Stimulated activated CD8-positive, alpha-beta memory T cell treated with anti-CD3 and anti-CD28 coated beads, Interleukin-7, amount 100 ng/mL, for 1 hour (primary cell): ENCODE data around the gene OAS2.
A peak's percentile ranks its signal among the peaks of the same experiment; 100 is the strongest.

ENCODE experiments used
- DNase-seq, 2 donors: peaks; one replicate each; pipeline ENCODE4 v3.0.0-alpha.2; 2020; ENCODE audit warnings: low read depth in 2 of 2

Gene OAS2

DNA sequence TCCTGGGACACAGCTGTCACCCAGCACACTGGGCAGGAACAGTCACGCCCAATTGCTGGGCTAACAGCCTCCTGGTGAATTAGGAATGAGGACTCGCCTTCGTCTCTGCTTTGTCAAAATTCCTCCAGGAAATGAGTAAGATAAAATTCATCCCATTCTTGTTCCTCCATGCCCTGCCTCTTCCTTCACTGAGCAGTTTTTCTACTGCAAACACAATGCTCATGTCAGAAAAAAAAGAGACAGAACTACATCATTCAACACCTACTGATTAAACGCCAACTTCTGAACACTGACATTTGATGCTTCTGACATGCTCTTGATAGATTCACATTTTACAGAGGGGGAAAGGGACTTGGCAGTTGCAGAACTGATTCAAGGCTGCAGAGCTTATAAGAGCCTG lies 40.7 kb downstream of the OAS2 start:
- no peak for DNase-seq

DNA sequence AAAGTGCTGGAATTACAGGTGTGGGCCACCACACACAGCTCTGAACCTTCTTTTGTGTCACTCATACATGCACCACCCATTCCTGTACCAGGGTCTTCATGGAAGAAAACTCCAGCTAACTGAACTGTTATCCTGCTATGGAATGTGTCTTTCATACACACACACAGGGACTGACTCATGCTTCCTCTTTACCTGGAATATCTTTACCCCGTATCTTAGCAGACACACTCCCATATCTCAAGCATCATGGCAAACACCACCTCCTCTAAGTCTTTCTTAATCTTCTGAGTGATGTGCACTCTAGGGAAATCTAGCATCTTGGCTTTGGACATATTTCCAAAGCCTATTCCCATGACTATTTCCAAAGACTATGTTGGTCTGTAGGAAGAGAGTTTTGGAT lies 43.2 kb downstream of the OAS2 start:
- no peak for DNase-seq

DNA sequence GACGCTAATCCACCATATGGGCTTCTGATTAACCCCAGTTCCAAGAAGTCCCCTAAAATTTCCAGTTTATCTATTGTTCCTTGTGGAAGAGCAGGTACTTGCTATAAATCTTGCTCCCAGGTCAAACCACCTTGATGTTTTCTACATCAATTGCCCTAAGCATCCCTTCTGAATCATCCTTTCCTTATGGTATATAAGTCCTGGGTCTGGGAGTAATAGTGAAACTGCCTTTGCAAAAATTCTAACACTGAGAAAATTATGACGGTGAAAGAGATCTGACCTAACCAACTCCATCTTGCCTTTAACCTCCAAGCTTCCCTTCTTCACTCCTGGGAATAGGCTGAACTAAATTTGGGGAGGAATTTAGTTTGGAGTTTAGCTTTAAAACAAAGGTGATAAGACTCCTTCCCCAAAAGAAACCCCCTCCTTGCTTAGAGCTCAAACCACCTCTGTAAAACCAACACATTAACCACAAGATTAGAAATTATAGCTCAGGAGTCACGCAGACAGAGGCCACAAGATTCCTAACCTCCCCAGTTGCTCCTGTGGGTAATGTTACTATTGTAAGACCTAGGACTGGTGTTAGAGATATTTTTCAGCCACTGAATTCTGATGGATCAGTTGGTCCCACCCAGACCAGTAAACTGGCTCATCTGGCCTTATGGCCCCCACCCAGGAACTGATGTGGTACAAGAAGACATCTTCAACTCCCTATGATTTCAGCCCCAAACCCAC lies 44.4 kb downstream of the OAS2 start:
- DNase-seq, result no peak

DNA sequence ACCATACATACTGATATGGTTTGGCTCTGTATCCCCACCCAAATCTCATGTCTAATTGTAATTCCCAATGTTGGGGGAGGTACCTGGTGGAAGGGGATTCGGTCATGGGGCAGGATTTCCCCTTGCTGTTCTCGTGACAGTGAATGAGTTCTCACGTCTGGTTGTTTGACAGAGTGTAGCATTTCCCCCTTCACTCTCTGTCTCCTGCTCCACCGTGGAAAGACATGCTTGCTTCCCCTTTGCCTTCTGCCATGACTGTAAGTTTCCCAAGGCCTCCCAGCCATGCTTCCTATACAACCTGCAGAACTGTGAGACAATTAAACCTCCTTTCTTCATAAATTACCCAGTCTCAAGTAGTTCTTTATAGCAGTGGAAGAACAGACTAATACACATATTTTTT lies 49.4 kb downstream of the OAS2 start:
- DNase-seq, result no peak

DNA sequence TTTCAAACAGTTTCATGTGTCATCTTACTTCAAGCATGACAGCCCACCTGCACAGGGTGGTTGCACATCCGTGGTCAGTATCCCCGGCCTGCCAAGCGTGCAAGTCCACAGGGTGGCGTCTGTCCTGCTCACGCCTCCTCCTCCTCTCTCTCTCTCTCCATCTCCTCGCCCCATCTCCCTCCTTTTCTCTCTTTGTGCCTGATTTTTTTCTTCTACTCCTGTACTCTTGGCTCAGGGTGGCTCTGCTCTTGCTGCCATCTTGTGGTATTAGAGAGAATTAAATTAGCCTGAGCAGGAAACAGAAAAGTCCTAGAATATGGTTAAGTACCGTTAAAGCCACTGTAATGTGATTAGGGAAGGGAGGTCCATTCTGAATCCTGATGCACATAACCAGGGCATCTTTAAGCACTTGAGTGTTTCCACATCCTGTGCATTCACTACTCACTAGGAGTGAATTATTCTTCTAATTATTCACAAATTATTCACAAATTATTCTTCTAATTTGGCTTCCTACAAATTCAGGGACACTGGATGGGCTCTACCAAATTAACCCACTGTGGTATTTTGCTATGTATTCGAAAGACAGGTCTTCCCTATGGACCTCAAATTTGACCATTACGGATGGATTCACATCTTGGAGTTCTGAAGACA lies 52.7 kb downstream of the OAS2 start:
- no peak for DNase-seq

DNA sequence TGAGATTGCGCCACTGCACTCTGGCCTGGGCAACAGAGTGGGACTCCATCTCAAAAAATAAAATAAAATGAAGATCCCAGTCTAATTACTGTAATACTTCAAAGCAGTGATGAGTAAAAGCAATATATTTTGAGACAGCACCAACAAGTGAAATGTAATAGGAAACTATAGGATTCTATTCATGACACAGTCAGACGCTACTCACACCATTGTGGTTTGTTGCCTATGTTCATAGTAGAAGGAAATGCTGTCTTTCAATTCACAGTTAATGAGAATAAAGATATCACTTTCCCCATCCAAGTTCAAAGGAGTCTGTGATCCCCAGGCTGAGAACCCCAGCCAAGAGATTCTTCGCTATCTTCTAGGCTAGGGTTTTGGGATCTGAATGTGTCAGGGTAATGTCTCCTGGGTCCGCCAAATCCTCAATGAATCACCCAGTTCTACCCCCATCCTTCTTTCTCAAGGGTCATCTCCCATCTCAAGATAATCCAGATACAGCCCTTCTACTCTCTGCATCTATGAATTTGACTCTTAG lies 61.7 kb downstream of the OAS2 start:
- no peak for DNase-seq

DNA sequence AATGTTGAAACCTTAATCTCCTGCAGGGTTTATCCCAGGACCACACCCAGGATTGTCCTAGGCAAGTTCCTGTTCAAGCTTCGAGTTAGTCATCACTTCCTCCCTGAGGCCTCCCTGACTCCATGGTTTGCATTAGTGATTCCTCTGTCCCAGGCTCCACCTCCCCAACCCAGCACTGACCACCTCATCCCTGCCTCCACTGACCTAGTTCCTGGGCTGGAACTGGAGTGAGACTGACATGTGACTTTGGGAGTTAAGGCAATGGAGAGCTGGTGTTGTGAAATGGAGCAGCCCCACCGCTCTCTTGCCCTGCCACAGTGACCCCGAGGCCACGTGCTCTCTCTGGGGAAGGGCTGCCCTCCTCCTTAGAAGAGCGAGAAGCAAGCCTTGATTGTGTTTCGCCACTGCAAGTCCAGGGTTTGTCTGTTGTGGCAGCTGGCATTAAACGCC lies 62.4 kb downstream of the OAS2 start:
- no peak for DNase-seq

DNA sequence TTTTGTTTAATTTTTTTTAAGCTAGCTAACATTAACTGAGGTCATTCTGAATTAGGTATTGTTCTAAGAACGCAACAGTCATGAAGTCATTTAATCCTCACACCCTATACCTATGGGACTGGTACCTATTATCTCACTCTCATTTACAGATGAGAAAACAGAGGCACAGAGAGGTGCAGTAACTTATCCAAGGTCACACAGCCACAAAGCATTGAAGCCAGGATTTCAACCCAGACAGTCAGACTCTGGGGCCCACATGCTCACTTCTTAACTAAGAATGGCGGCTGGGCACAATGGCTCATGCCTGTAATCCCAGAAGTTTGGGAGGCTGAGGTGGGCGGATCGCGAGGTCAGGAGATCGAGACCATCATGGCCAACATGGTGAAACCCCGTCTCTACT lies 63.2 kb downstream of the OAS2 start:
- no peak for DNase-seq

DNA sequence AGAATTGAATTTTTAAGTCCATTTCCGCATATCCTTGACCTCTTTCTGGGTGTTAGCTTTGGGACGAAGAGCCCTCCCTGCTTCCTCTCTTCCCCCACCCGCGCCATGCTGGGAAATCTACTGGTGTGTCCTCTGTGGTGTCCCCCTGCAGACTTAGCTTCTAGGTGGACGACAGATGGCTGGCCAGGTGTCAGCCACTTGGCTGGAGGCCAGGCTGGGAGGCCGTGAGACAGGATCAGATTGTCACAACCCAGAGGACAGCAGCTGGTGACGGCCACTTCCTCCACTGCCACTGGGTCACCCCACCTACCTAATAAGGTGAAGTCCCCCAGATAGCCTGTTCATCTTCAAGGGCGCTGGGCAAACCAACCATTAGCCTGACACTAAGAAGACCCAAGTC lies 64.9 kb downstream of the OAS2 start:
- no peak for DNase-seq

DNA sequence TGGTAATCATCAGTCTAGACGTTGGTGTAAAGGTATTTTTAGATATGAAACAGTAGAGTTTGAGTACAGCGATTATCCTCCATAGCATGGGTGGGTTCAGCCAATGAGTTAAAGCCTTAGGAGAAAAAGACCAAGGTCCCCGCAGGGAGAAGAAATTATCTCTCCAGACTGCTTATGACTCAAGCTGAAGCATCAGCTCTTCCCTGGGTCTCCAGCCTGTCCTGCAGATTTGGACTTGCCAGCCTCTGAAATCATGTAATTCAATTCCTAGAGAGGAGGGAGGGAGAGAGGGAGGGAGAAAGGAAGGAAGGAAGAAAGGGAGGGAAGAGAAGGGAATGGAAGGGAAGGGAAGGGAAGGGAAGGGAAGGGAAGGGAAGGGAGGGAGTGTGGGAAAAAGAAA lies 66.2 kb downstream of the OAS2 start:
- DNase-seq, result no peak

DNA sequence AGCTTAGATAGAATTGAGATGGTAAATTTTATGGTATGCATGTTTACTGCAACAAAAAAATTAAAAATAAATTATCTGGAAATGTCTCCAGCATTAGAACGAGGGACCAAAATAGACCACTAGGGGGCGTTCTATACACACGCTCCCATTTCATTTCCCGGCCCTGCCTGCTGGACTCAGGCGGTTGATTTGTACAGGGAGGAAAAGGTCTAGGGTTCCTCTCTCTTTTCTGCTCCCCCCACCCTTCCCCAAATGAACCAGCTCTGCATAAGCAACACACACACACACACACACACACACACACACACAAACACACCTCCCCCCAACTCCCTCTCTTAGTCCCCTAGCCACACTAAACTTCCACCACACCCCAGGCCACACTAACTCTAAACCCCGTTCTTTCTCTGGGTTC lies 70.4 kb downstream of the OAS2 start:
- peak; percentile 20 to 32 for DNase-seq

DNA sequence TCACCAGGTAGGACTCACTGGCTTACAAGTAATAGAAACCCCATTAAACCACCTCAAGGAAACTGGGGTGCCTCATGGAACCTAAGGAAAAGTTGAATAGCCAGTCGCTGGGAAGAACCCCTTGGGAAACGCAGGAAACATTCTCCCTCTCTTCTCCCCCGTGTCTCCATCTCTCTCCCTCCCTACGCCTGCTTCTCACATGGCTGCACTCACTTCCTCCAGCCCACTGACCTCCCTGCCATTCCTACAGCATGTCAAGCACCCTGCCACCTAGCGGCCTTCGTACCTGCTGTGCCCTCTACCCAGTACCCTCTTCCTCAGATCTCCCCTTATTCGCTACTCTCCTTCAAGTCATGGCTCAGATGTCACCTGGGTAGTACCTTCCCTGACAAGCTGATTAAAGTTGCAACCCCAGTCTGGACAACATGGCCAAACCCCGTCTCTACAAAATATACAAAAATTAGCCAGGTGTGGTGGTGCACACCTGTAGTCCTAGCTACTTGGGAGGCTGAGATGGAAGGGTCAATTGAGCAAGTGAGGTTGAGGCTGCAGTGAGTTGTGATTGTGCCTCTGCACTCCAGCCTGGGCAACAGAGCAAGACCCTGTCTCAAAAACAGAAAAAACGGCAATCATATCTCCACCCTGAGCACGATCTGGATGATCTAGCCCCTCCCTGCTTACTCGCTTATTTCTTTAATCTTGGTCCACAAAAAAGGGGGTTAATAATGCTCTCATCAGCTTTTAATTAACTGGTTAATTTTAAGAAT lies 71.8 kb downstream of the OAS2 start:
- no peak for DNase-seq

DNA sequence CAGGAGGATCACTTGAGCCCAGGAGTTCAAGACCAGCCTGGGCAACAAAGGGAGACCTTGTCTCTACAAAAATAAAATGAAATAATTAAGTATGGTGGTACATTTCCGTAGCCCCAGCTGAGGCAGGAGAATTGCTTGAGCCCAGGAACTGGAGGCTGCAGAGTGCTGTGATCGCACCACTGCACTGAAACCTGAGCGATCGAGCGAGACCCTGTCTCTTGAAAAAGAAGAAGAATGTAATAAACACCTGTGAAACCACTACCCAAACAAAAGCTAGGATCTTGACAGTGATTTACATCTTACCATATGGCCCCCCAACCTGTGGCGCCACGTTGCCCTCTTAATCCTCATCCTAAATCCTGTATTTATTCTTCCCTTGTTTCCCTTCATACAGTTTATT lies 72.5 kb downstream of the OAS2 start:
- DNase-seq, result no peak

DNA sequence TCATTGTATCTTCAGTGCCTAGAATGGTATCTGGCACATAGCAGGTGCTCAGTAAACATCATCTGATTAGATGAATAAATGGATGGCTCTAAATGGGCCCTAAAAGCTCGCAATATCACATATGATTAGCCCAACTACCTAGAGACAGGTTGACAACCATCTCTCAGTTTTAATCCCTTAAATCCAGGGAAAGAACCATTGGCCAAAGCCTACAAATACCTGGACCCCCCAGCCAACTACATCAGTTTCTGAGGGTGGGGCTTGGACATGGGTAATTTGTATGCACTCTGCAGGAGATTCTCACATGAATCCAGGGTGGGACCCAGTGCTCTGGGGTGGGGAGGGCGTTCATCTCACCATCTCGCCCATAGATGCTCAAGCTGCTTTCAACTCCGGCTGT lies 73.4 kb downstream of the OAS2 start:
- DNase-seq, result no peak

DNA sequence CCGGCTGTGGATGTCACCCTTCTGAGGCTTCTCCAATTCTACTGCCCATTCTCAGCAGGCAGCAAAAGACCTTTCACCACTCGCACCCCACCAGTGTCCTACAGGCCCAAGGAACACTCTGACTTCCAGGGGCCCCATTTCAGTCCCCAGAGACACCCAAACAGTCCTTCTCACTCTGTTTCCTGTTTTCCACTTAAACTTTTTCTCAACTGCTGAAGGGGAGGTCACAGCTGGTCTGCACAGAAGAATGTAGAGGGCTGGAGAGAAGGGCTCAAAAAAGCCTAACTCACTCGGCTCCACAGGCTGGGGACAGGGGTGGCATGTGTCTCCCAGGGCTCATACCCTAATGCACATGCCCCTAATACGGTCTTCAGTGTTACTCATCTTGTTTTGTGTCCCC lies 74.0 kb downstream of the OAS2 start:
- no peak for DNase-seq

DNA sequence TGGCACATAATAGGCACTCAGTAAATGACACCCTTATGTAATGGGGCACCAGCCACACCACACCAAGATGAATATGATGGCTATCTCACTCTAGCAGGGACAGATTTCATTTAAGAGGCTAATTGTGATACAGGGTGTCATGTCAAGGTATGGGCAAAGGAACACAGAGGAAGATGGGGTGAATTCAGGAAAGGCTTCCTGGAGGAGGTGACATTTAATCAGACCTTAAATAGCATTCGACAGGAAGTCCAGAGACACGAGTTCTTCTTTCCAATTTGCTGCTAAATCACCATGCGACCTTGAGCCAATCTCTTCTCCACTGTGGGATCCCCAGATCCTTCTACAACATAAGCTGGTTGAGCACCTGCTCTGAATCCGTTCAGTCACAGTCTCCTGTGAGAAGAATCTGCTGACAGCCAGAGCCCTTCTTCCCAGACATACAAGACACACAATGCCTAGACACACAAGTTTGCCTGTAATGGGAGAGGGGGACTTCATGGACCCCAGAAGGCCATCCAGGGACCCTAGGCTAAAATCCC lies 76.7 kb downstream of the OAS2 start:
- DNase-seq, result no peak

DNA sequence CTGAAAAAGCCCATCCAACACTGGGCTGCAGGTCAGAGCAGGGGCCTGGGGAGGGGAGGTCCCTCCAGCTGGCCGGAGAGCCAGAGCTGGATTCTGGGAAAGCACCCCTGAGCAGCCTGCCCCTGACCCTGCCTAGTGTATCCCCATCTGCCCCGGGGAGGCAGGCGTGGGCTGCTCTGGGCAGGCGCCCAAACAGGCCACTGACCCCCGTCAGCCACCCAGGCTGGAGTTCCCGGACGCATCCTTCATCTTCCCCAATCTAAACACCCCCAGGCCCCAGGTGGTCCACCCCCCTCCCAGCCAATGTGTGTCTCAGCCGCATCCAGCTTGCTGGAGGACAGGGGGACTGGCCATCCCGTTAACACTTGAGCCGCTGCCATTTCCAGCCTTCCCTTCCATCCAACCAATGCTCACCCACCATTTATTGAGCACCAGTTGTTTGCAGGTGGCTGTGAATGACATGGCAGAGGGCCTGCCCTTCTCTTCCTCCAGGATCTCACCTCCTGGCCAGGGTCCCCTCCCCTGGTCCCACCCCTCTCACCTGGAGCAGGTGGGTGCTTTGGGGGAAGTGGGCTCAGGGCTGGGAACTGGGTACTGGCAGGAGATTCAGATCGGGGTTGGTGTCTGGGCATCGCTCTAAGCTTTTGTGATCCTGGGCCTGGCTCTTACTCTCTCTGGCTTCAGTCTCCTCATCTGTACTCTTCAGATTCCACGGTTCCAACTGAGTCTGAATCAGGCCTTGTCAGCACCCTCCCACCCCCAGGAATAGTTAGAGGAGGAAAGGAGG lies 77.5 kb downstream of the OAS2 start:
- DNase-seq, result no peak

DNA sequence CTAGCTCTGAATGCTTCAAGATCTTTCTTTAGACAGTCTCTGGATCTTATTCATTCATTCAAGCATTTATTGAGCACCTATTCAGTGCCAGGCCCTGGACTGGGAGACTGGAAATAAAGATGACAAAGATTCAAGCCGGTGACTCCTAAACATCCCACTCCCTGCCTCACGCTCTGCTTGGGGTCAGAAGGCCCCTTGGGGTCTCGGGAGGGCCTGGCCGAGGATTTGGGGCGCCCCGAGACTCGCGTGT lies 78.0 kb downstream of the OAS2 start:
- no peak for DNase-seq

DNA sequence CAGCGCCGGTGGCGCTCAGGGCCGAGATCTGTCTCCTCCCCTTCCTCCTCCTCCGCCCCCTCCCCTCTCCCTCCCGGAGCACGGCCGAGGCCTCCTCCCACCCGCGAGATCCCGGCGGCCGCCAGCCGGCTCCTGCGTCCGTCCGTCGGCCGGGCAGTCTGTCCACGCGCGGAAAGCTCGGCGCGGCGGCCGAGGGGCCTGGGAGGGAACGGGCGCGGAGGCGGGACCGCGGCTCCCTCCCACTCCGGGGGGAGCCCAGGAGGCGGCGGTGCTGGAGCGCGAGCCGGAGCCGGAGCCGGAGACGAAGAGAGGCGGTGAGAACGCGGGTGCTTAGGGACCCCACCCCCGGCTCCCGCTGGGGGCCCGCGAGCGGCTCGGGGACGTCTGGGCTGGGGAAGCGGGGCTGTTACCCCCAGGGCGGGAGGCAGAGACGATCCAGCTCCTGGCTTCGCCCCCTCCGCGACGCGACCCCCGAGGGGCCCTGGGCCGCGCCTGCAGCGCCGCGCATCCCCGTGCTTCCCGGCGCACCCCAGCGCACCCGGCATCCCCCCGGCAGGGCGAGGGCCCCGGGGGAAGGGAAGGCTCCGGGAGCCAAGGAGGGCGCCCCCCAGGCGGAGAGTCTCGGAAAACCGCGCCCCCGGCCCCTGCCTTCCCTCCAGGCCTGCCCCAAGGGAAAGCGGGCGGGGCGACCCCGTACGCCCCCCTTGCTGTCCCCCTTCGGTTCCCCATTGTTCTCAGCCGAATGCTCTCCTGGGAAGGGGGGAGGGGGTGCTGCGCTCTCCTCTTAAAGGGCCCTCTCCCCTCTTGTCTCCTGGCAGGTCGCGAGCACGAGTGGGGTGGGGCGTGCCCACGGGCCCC lies 78.5 kb downstream of the OAS2 start, which contains the start of gene DTX1:
Gene DTX1 (plus strand): TSS at position 100 of the 858 bp plus-strand sequence. CDS start 1,463 bp downstream, outside the sequence.
- DNase-seq, result no peak

DNA sequence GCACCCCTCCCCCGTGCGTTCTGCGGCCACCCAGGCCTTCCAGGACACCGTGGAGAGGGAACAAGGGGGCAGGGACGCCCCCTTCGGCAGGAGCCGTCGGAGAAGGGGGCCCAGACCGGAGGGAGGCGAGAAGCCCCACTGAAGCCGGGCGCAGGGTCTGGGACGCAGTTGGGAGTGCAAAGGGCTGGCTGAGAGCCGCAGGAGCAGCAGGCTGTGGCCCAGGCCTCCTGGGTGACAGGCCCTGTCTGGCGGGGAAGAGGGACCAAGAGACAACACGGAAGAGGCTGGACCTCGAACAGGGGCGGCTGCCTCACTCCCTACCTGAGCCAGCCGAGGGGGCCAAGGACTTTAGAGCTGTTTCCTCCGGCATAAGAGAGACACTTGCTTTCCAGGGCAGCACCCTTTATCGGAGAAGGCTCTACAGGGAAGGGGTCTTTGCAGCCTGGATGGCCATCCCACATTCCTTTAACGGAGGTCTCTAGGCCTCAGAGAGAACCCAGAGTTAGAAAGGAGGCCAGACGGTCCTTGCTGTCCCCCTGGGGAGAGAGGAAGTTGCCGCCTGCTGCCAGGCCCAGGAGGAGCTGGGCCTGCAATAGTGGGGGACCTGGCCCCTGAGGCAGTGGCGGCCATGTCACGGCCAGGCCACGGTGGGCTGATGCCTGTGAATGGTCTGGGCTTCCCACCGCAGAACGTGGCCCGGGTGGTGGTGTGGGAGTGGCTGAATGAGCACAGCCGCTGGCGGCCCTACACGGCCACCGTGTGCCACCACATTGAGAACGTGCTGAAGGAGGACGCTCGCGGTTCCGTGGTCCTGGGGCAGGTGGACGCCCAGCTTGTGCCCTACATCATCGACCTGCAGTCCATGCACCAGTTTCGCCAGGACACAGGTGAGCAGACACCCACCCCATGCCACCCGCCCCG lies 79.5 kb downstream of the OAS2 start:
- DNase-seq, result no peak
